ENCODE results near the gene NDRG3. TPM values are rescaled to one million over a fixed set of nuclear protein-coding genes. Genes with fewer than 3 reads are reported as not detected.

The NDRG3 gene
- total RNA-seq, 1 experiment from 2014 or later: 30.1 TPM

GRCh38 chr20:36663031-36663430 lies 82.9 kb downstream of the NDRG3 start:
- H3K79me2 ChIP-seq (ENCODE audit: low read length): no peaks in the 10 kb centered on the region
- no peaks in the 10 kb centered on the region for H3K4me1 ChIP-seq (ENCODE audit: insufficient read depth, low read length)
- no peaks in the 10 kb centered on the region for H3K9me3 ChIP-seq (ENCODE audit: low read length)
- H3K9ac ChIP-seq (ENCODE audit: low read length): no peak overlapping the region
- H3K27me3 ChIP-seq (ENCODE audit: low read length): no peaks in the 10 kb centered on the region
- H3F3A ChIP-seq (ENCODE audit: low read length, unreplicated experiment): no peaks in the 10 kb centered on the region
- no TSS peak for BruUV-seq (replicated peaks)
- POLR2A ChIA-PET (ENCODE audit: unreplicated experiment): no interaction called here
- DNase-seq (no peak), ATAC-seq (no peak)
- H3K4me2 ChIP-seq (ENCODE audit: low read length): no peak overlapping the region
- no peaks in the 10 kb centered on the region for H4K20me1 ChIP-seq (ENCODE audit: low read length)
- no peaks in the 10 kb centered on the region for H3K9me2 ChIP-seq (replicated peaks; ENCODE audit: low read length)
- intact Hi-C loops (cut with micrococcal nuclease): no loop called here
- peaks cover 3% of the 10 kb centered on the region for H3K36me3 ChIP-seq (ENCODE audit: low read depth, low read length)
- H3K27ac ChIP-seq (ENCODE audit: low read length): no peak overlapping the region
- CTCF ChIA-PET: no interaction called here
- no peak for TF ChIP-seq EZH2phosphoT487 (IDR thresholded peaks at IDR 0.05; ENCODE audit: borderline replicate concordance, low read length)
- no peak for TF ChIP-seq CTCF (conservative IDR thresholded peaks at IDR 0.05; ENCODE audit: low read depth, low read length)
- H3K4me3 ChIP-seq (ENCODE audit: low read length): no peak overlapping the region
- H2AFZ ChIP-seq (ENCODE audit: low read length): no peak overlapping the region

GRCh38 chr20:36658300-36658699 lies 87.6 kb downstream of the NDRG3 start:
- ChIA-PET CTCF (no interaction called here), POLR2A (ENCODE audit: unreplicated experiment) (no interaction called here)
- TF ChIP-seq CTCF (conservative IDR thresholded peaks at IDR 0.05; ENCODE audit: low read depth, low read length) (no peak), EZH2 (IDR thresholded peaks at IDR 0.05; ENCODE audit: low read length, unreplicated experiment) (no peak), EZH2phosphoT487 (IDR thresholded peaks at IDR 0.05; ENCODE audit: borderline replicate concordance, low read length) (no peak)
- no peak overlapping the region for H3K4me2 ChIP-seq (ENCODE audit: low read length)
- no TSS peak for BruUV-seq (replicated peaks)
- H3K4me3 ChIP-seq (ENCODE audit: low read length): no peak overlapping the region
- no peaks in the 10 kb centered on the region for H3K79me2 ChIP-seq (ENCODE audit: low read length)
- DNase-seq (no peak), ATAC-seq (no peak)
- H3K9ac ChIP-seq (ENCODE audit: low read length): no peak overlapping the region
- H2AFZ ChIP-seq (ENCODE audit: low read length): no peak overlapping the region
- no peaks in the 10 kb centered on the region for H3K9me2 ChIP-seq (replicated peaks; ENCODE audit: low read length)
- no peaks in the 10 kb centered on the region for H4K20me1 ChIP-seq (ENCODE audit: low read length)
- no peak overlapping the region for H3K27ac ChIP-seq (ENCODE audit: low read length)
- H3K4me1 ChIP-seq (ENCODE audit: insufficient read depth, low read length): no peaks in the 10 kb centered on the region
- H3K36me3 ChIP-seq (ENCODE audit: low read depth, low read length): peaks cover 7% of the 10 kb centered on the region
- H3K27me3 ChIP-seq (ENCODE audit: low read length): no peaks in the 10 kb centered on the region
- intact Hi-C loops (cut with micrococcal nuclease): no loop called here
- H3F3A ChIP-seq (ENCODE audit: low read length, unreplicated experiment): no peaks in the 10 kb centered on the region
- no peaks in the 10 kb centered on the region for H3K9me3 ChIP-seq (ENCODE audit: low read length)

GRCh38 chr20:36656733-36657132 lies 89.2 kb downstream of the NDRG3 start:
- ATAC-seq: no peak
- CTCF ChIA-PET: no interaction called here
- Histone ChIP-seq H3K9me3 (ENCODE audit: low read length) (no peaks in the 10 kb centered on the region), H2AFZ (ENCODE audit: low read length) (no peak overlapping the region), H3K36me3 (ENCODE audit: low read depth, low read length) (peaks cover 8% of the 10 kb centered on the region), H3K9ac (ENCODE audit: low read length) (no peak overlapping the region), H3K4me2 (ENCODE audit: low read length) (no peak overlapping the region), H4K20me1 (ENCODE audit: low read length) (no peaks in the 10 kb centered on the region), H3K9me2 (replicated peaks; ENCODE audit: low read length) (no peaks in the 10 kb centered on the region), H3K27me3 (ENCODE audit: low read length) (no peaks in the 10 kb centered on the region), H3K79me2 (ENCODE audit: low read length) (no peaks in the 10 kb centered on the region), H3F3A (ENCODE audit: low read length, unreplicated experiment) (no peaks in the 10 kb centered on the region), H3K27ac (ENCODE audit: low read length) (no peak overlapping the region), H3K4me1 (ENCODE audit: insufficient read depth, low read length) (no peaks in the 10 kb centered on the region), H3K4me3 (ENCODE audit: low read length) (no peak overlapping the region)
- no peak for TF ChIP-seq CTCF (conservative IDR thresholded peaks at IDR 0.05; ENCODE audit: low read depth, low read length)
- POLR2A ChIA-PET (ENCODE audit: unreplicated experiment): no interaction called here
- DNase-seq: no peak
- BruUV-seq (replicated peaks): no TSS peak
- intact Hi-C loops (cut with micrococcal nuclease): no loop called here

Measured in PC-3 (cell line).